ENCODE results near the gene MCTP2. TPM values are rescaled to one million over a fixed set of nuclear protein-coding genes. Genes with fewer than 3 reads are reported as not detected.

MCTP2 gene
- total RNA-seq, 1 experiment from 2014 or later, result 0.15 TPM

GRCh38 chr15:94236608-94237007 is 5.2 kb downstream of the MCTP2 start:
- no peaks in the 10 kb centered on the region for H3K36me3 ChIP-seq (ENCODE audit: control insufficient read depth, insufficient read depth, low read length)
- no peak overlapping the region for H3K27ac ChIP-seq (ENCODE audit: low read length)
- H3K9me3 ChIP-seq (ENCODE audit: control insufficient read depth, insufficient read depth, low read depth, low read length), result no peaks in the 10 kb centered on the region
- ChIA-PET CTCF (no interaction called here), POLR2A (no interaction called here)
- ATAC-seq, result no peak
- intact Hi-C loops (cut with micrococcal nuclease; ENCODE audit: unreplicated experiment) (no loop called here), in situ Hi-C loops (cut with HindIII; ENCODE audit: low pct_unique_long_range_greater_than_20kb, low sequenced_read_pairs) (no loop called here)
- TF ChIP-seq POLR2AphosphoS5 (IDR thresholded peaks at IDR 0.05; ENCODE audit: low read depth, low read length) (no peak), SIN3A (IDR thresholded peaks at IDR 0.05; ENCODE audit: borderline replicate concordance, insufficient read depth, low read depth, low read length) (no peak), CTCF (IDR thresholded peaks at IDR 0.05) (no peak), TCF7L2 (IDR thresholded peaks at IDR 0.05; ENCODE audit: low read depth, low read length) (no peak)
- TF ChIP-seq, protein P1, sequence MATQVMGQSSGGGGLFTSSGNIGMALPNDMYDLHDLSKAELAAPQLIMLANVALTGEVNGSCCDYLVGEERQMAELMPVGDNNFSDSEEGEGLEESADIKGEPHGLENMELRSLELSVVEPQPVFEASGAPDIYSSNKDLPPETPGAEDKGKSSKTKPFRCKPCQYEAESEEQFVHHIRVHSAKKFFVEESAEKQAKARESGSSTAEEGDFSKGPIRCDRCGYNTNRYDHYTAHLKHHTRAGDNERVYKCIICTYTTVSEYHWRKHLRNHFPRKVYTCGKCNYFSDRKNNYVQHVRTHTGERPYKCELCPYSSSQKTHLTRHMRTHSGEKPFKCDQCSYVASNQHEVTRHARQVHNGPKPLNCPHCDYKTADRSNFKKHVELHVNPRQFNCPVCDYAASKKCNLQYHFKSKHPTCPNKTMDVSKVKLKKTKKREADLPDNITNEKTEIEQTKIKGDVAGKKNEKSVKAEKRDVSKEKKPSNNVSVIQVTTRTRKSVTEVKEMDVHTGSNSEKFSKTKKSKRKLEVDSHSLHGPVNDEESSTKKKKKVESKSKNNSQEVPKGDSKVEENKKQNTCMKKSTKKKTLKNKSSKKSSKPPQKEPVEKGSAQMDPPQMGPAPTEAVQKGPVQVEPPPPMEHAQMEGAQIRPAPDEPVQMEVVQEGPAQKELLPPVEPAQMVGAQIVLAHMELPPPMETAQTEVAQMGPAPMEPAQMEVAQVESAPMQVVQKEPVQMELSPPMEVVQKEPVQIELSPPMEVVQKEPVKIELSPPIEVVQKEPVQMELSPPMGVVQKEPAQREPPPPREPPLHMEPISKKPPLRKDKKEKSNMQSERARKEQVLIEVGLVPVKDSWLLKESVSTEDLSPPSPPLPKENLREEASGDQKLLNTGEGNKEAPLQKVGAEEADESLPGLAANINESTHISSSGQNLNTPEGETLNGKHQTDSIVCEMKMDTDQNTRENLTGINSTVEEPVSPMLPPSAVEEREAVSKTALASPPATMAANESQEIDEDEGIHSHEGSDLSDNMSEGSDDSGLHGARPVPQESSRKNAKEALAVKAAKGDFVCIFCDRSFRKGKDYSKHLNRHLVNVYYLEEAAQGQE (IDR thresholded peaks at IDR 0.05; ENCODE audit: insufficient read depth in 1 of 2, low read depth in 2 of 2, low read length in 1 of 2), result no peak
- no peaks in the 10 kb centered on the region for H3K4me1 ChIP-seq (ENCODE audit: control insufficient read depth, insufficient read depth, low read length)
- BruUV-seq (replicated peaks), result no TSS peak
- DNase-seq (ENCODE audit: low read depth, low spot score), result no peak
- H3K4me3 ChIP-seq (ENCODE audit: low read depth in 2 of 2, low read length in 2 of 2), result no peak overlapping the region
- peaks cover 3% of the 10 kb centered on the region for H3K27me3 ChIP-seq (ENCODE audit: control insufficient read depth, insufficient read depth, low read length)

- DNase-seq (ENCODE audit: low read depth, low spot score) (no peak), ATAC-seq (no peak)
- Histone ChIP-seq H3K27ac (ENCODE audit: low read length) (no peak overlapping the region), H3K4me1 (ENCODE audit: control insufficient read depth, insufficient read depth, low read length) (no peaks in the 10 kb centered on the region), H3K4me3 (ENCODE audit: low read depth in 2 of 2, low read length in 2 of 2) (no peak overlapping the region), H3K9me3 (ENCODE audit: control insufficient read depth, insufficient read depth, low read depth, low read length) (0 out of 2 replicates have a peak, but pooled peaks cover 6% of the 10 kb centered on the region), H3K27me3 (ENCODE audit: control insufficient read depth, insufficient read depth, low read length) (no peaks in the 10 kb centered on the region), H3K36me3 (ENCODE audit: control insufficient read depth, insufficient read depth, low read length) (no peaks in the 10 kb centered on the region)
- ChIA-PET POLR2A (no interaction called here), CTCF (no interaction called here)
- in situ Hi-C loops (cut with HindIII; ENCODE audit: low pct_unique_long_range_greater_than_20kb, low sequenced_read_pairs), result no loop called here
- intact Hi-C loops (cut with micrococcal nuclease; ENCODE audit: unreplicated experiment), result no loop called here
- TF ChIP-seq TCF7L2 (IDR thresholded peaks at IDR 0.05; ENCODE audit: low read depth, low read length) (no peak), CTCF (IDR thresholded peaks at IDR 0.05) (no peak), POLR2AphosphoS5 (IDR thresholded peaks at IDR 0.05; ENCODE audit: low read depth, low read length) (no peak), SIN3A (IDR thresholded peaks at IDR 0.05; ENCODE audit: borderline replicate concordance, insufficient read depth, low read depth, low read length) (no peak)
- TF ChIP-seq, protein P1 (IDR thresholded peaks at IDR 0.05; ENCODE audit: insufficient read depth in 1 of 2, low read depth in 2 of 2, low read length in 1 of 2), result no peak
- BruUV-seq (replicated peaks), result no TSS peak
Observed at GRCh38 chr15:94237903-94238302, 6.5 kb downstream of the MCTP2 start.

All from Panc1 (cell line).